Astrocyte (in vitro differentiated cells and primary cell): ENCODE measurements around the gene SCGB3A2.

Experiments
- CTCF ChIP-seq: IDR thresholded peaks from 2 replicates; pipeline ENCODE4 v1.5.1; 2011; ENCODE audit warnings: low read depth, mild to moderate bottlenecking, inconsistent platforms, low read length, moderate library complexity; ENCODE audit not compliant: insufficient read depth
- EZH2 ChIP-seq: IDR thresholded peaks from 2 replicates; pipeline ENCODE4 v1.6.1; 2012; ENCODE audit warnings: mild to moderate bottlenecking, low read length, inconsistent platforms; ENCODE audit not compliant: insufficient read depth

DNA sequence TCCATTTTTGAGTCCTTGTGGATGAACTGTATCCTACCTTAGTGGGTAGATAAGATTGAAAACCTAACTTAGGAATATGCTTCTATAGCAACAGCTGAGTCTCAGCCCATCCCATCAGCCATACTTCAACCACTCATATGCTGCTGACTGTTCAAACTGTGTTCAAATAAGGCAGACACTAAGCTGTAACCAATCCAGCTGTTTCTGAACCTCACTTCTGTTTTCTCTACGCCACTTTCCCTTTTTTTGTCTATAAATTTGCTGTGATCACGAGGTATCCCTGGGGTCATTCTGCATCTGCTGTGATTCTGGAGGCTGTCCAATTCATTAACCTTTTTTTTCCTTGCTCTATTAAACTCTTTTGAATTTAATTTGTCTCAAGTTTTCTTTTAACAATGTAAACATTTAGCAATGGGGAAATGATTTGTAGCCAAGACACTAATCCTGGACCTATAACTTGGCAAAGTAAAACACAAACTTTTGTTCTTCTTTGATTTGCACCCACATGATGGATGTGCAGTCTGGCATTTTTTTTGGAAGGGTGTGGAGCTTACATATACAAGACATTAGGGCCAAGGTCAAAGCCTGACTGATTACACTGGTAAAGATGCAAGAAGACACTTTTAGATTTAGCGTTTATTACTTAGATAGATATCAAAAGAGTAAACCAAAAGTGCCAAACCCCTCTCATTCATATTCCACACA lies 14.9 kb upstream of the SCGB3A2 start:
- no peak for TF ChIP-seq CTCF
- no peak for TF ChIP-seq EZH2
